ENCODE data around the gene SETD1A. TPM values are rescaled to one million over a fixed set of nuclear protein-coding genes. Genes with fewer than 3 reads are reported as not detected.

Gene SETD1A
- total and polyA plus RNA-seq, 2 of the 8 experiments (the other 6 are each of a cell fraction or from before 2014, with no cell fraction given), result 4.8 to 29.0 TPM

- H3K4me3 ChIP-seq (ENCODE audit: extremely low read depth in 1 of 4, insufficient read depth in 2 of 4, low read depth in 3 of 4, low read length in 4 of 4), result peak within 1 kb of the TSS; percentile 57 to 88 (median 84)
- H4K91ac ChIP-seq (replicated peaks; ENCODE audit: insufficient read length, low read length), result peak within 1 kb of the TSS; percentile 96
- 0% methylated on average over 1 of the region's 31 CpGs; no CpG with 5 or more reads in 1 of the 2 experiments for WGBS, 2 experiments (ENCODE audit: extremely low coverage in 1 of 2, insufficient coverage in 1 of 2, insufficient read length in 1 of 2, insufficient replicate concordance in 2 of 2, low coverage in 1 of 2, low lambda C conversion rate in 2 of 2, missing lambda C conversion rate in 1 of 2)
- FAIRE-seq (no peak), DNase-seq (ENCODE audit: low read depth in 1 of 2, low spot score in 2 of 2) (no peak)
- no peak within 1 kb of the TSS for H2BK20ac ChIP-seq (ENCODE audit: low read length)
- H3K4me2 ChIP-seq (ENCODE audit: insufficient read depth in 1 of 2, low read depth in 2 of 2, low read length in 2 of 2), result peak within 1 kb of the TSS; percentile 71 to 91
- H2BK120ac ChIP-seq (replicated peaks; ENCODE audit: low read depth, low read length), result no peak within 1 kb of the TSS
- no peaks in the 10 kb centered on the region for H3K9me3 ChIP-seq (ENCODE audit: insufficient read depth in 2 of 2, low read depth in 1 of 2, low read length in 1 of 2)
- TF ChIP-seq KDM4A (IDR thresholded peaks at IDR 0.05; ENCODE audit: low read depth, low read length, severe bottlenecking) (peak; percentile 20), TBP (IDR thresholded peaks at IDR 0.05; ENCODE audit: low read depth, low read length) (no peak), CTBP2 (IDR thresholded peaks at IDR 0.05; ENCODE audit: borderline replicate concordance, insufficient read depth, insufficient read length, low read length) (no peak), KDM1A (IDR thresholded peaks at IDR 0.05; ENCODE audit: borderline replicate concordance, low read length) (peak; percentile 62; the same call in 1 of the 2 replicates), RBBP5 (IDR thresholded peaks at IDR 0.05; ENCODE audit: borderline replicate concordance, low read depth, low read length) (0 out of 2 replicates have a peak, but pooled peaks have one; percentile 3), MAFK (IDR thresholded peaks at IDR 0.05; ENCODE audit: low read depth, low read length) (no peak), SUZ12 (IDR thresholded peaks at IDR 0.05; ENCODE audit: low read length) (no peak), RFX5 (IDR thresholded peaks at IDR 0.05; ENCODE audit: borderline replicate concordance, low read depth, low read length) (no peak), MAX (IDR thresholded peaks at IDR 0.05) (no peak)
- peaks cover 0 to 4% (median 1%) of the 10 kb centered on the region in 4 experiments; a peak in 2 of 8 replicates for H3K36me3 ChIP-seq (ENCODE audit: control insufficient read depth in 2 of 4, insufficient read depth in 4 of 4, low read length in 3 of 4)
- H3K27ac ChIP-seq (ENCODE audit: low read depth, low read length), result peak within 1 kb of the TSS; percentile 98
- H3K27me3 ChIP-seq (replicated peaks in 1 of 4; ENCODE audit: control insufficient read depth in 3 of 4, extremely low read depth in 1 of 4, insufficient read depth in 3 of 4, low read length in 3 of 4), result no peaks in the 10 kb centered on the region
- H3K14ac ChIP-seq (ENCODE audit: insufficient read length), result no peak within 1 kb of the TSS
- H3K79me1 ChIP-seq (ENCODE audit: low read depth, low read length), result peaks cover 4% of the 10 kb centered on the region
- peaks cover 0 to 9% (median 2%) of the 10 kb centered on the region in 4 experiments; a peak in 4 of 7 replicates for H3K4me1 ChIP-seq (replicated peaks in 1 of 4; ENCODE audit: control insufficient read depth in 3 of 4, insufficient read depth in 4 of 4, low read length in 3 of 4)
- peaks cover 8% of the 10 kb centered on the region; the same call in 1 of the 2 replicates for H3K23me2 ChIP-seq (ENCODE audit: low read depth, low read length)
- ChIA-PET POLR2A (ENCODE audit: partially characterized antibody) (interaction anchor here (0.6 to 8.2 kb wide), 10 partner anchors 14 to 149 kb away, joined by 3 to 105 read pairs (median 4); partner anchors contain the start of genes CTF1 and ORAI3), CTCF (ENCODE audit: partially characterized antibody) (no interaction called here)
- peak within 1 kb of the TSS; percentile 73 for H2AFZ ChIP-seq (ENCODE audit: low read length)
- no peak within 1 kb of the TSS for H2BK15ac ChIP-seq (ENCODE audit: low read length)
- H3K18ac ChIP-seq (ENCODE audit: extremely low read depth, low read length), result peak within 1 kb of the TSS; percentile 90
- peaks cover 2 to 3% of the 10 kb centered on the region in 2 experiments for H4K20me1 ChIP-seq (replicated peaks in 1 of 2; ENCODE audit: control insufficient read depth in 1 of 2, insufficient read depth in 2 of 2, low read length in 2 of 2)
- peak within 1 kb of the TSS; percentile 41 for H4K5ac ChIP-seq (ENCODE audit: insufficient read length, low read depth, low read length)
- H4K8ac ChIP-seq (ENCODE audit: extremely low read depth, insufficient read depth, low read length), result peak within 1 kb of the TSS; percentile 98; the same call in 1 of the 2 replicates
- peak within 1 kb of the TSS; percentile 99 for H2BK5ac ChIP-seq (ENCODE audit: low read depth, low read length)
- H3K79me2 ChIP-seq (ENCODE audit: control insufficient read depth in 1 of 2, insufficient read depth in 2 of 2, low read length in 2 of 2), result peaks cover 0 to 10% of the 10 kb centered on the region in 2 experiments; a peak in 2 of 4 replicates
- H3K23ac ChIP-seq (ENCODE audit: insufficient read length), result no peak within 1 kb of the TSS
- no peak within 1 kb of the TSS for H3K4ac ChIP-seq (replicated peaks; ENCODE audit: insufficient read length, low read depth, low read length)
- no peak within 1 kb of the TSS; the same call in 1 of the 2 replicates for H2AK5ac ChIP-seq (ENCODE audit: low read depth, low read length)
- peak within 1 kb of the TSS; percentile 87 for H3K56ac ChIP-seq (replicated peaks; ENCODE audit: insufficient read length, low read depth, low read length)
- H2BK12ac ChIP-seq (ENCODE audit: low read depth, low read length), result peak within 1 kb of the TSS; percentile 97; the same call in 1 of the 2 replicates
- peak within 1 kb of the TSS; percentile 37 to 94 (median 85) for H3K9ac ChIP-seq (replicated peaks in 1 of 4; ENCODE audit: extremely low read depth in 1 of 4, low read depth in 3 of 4, low read length in 3 of 4)
These were observed 33.9 kb upstream of the SETD1A start, which contains the start of gene FBXL19 for GRCh38 chr16:30923554-30924075. Gene FBXL19 (plus strand): TSS chr16:30923572. CDS start chr16:30925755, 2,183 bp downstream.

All from H1 (cell line).